ENCODE results near the gene PSMC3. TPM values are rescaled to one million over a fixed set of nuclear protein-coding genes. Genes with fewer than 3 reads are reported as not detected.
A peak's percentile ranks its signal among the peaks of the same experiment; 100 is the strongest.

PSMC3 gene
- total and polyA plus RNA-seq, 2 of the 13 experiments (the other 11 are each of a cell fraction or from before 2014, with no cell fraction given), result 75.8 to 214 TPM

GRCh38 chr11:47373876-47374719 lies 52.1 kb downstream of the PSMC3 start (continued):
- TF ChIP-seq ARID4A (CRISPR knock-in tag; IDR thresholded peaks at IDR 0.05; ENCODE audit: borderline replicate concordance) (no peak), CSRNP2 (CRISPR knock-in tag; conservative IDR thresholded peaks at IDR 0.05; ENCODE audit: low read depth) (no peak), RARG (CRISPR knock-in tag; IDR thresholded peaks at IDR 0.05; ENCODE audit: low read depth) (no peak), STAT6 (CRISPR knock-in tag; IDR thresholded peaks at IDR 0.05; ENCODE audit: borderline replicate concordance) (no peak), FUBP1 (CRISPR knock-in tag; IDR thresholded peaks at IDR 0.05; ENCODE audit: borderline replicate concordance) (no peak), SAFB2 (CRISPR knock-in tag; IDR thresholded peaks at IDR 0.05; ENCODE audit: borderline replicate concordance, low read depth) (no peak), LBX2 (CRISPR knock-in tag; IDR thresholded peaks at IDR 0.05; ENCODE audit: borderline replicate concordance) (no peak), GFI1 (CRISPR knock-in tag; IDR thresholded peaks at IDR 0.05; ENCODE audit: borderline replicate concordance) (no peak), EHMT2 (IDR thresholded peaks at IDR 0.05; ENCODE audit: borderline replicate concordance, low read depth, low read length) (no peak), ZNF446 (CRISPR knock-in tag; IDR thresholded peaks at IDR 0.05) (no peak), PATZ1 (CRISPR knock-in tag; IDR thresholded peaks at IDR 0.05) (peak; percentile 44; the same call in 1 of the 2 replicates), SNAPC2 (CRISPR knock-in tag; IDR thresholded peaks at IDR 0.05) (0 out of 2 replicates have a peak, but pooled peaks have one; percentile 25), NAIF1 (CRISPR knock-in tag; IDR thresholded peaks at IDR 0.05; ENCODE audit: borderline replicate concordance) (no peak)
